Endodermal cell (in vitro differentiated cells): ENCODE results near the gene RPL4. TPM values are rescaled to one million over a fixed set of nuclear protein-coding genes. Genes with fewer than 3 reads are reported as not detected.
A peak's percentile ranks its signal among the peaks of the same experiment; 100 is the strongest.

Experiments used
- DNase-seq: peaks from one replicate; pipeline ENCODE4 v3.0.0-alpha.2; 2017
- H3K27ac ChIP-seq: 2 replicates; pipeline ENCODE4 v1.5.1; 2013; ENCODE audit warnings: mild to moderate bottlenecking, low read depth, low read length, moderate library complexity
- H3K27me3 ChIP-seq: 2 replicates; pipeline ENCODE4 v1.6.1; 2013; ENCODE audit warnings: mild to moderate bottlenecking, low read length, moderate library complexity; ENCODE audit not compliant: insufficient read depth, control insufficient read depth, poor library complexity, severe bottlenecking
- H3K36me3 ChIP-seq: 2 replicates; pipeline ENCODE4 v1.7.0; 2013; ENCODE audit warnings: mild to moderate bottlenecking, low read length, moderate library complexity; ENCODE audit not compliant: control insufficient read depth, insufficient read depth
- H3K4me1 ChIP-seq: one replicate; pipeline ENCODE4 v1.7.0; 2013; ENCODE audit warnings: low read length; ENCODE audit not compliant: control insufficient read depth, insufficient read depth
- H3K4me3 ChIP-seq: 2 replicates; pipeline ENCODE4 v1.5.1; 2013; ENCODE audit warnings: mild to moderate bottlenecking, low read length, moderate library complexity
- H3K9ac ChIP-seq: 2 replicates; pipeline ENCODE4 v1.6.1; 2013; ENCODE audit warnings: mild to moderate bottlenecking, low read length, moderate library complexity; ENCODE audit not compliant: poor library complexity, severe bottlenecking; ENCODE audit errors: extremely low read depth
- H3K9me3 ChIP-seq: 2 replicates; pipeline ENCODE4 v1.6.1; 2013; ENCODE audit warnings: mild to moderate bottlenecking, low read length, moderate library complexity; ENCODE audit not compliant: control insufficient read depth
- H3K27ac Mint-ChIP-seq: 2 replicates; pipeline ENCODE4 v1.8.0; 2020; ENCODE audit warnings: mixed read lengths
- H3K27me3 Mint-ChIP-seq: 2 replicates; pipeline ENCODE4 v1.8.0; 2021; ENCODE audit warnings: mild to moderate bottlenecking, mixed read lengths; ENCODE audit not compliant: insufficient read depth
- H3K36me3 Mint-ChIP-seq: 2 replicates; pipeline ENCODE4 v1.8.0; 2020; ENCODE audit warnings: low read depth, mixed read lengths
- H3K4me1 Mint-ChIP-seq: 2 replicates; pipeline ENCODE4 v1.8.0; 2020; ENCODE audit warnings: mixed read lengths
- H3K4me3 Mint-ChIP-seq: 2 replicates; pipeline ENCODE4 v1.8.0; 2020; ENCODE audit warnings: mild to moderate bottlenecking, moderate library complexity, mixed read lengths
- H3K9me3 Mint-ChIP-seq: 2 replicates; pipeline ENCODE4 v1.8.0; 2020; ENCODE audit warnings: mild to moderate bottlenecking, mixed read lengths
- CTCF ChIP-seq: fragments of 200-600 bp; sonication (generic); conservative IDR thresholded peaks from 2 replicates; pipeline ENCODE4 v1.5.0; 2021; ENCODE audit warnings: antibody characterized with exemption, mild to moderate bottlenecking
- WGBS, 2 experiments: methylation state at CpG; one replicate each; pipeline versions ENCODE4 v1.1.5 to v1.1.7; 2013; ENCODE audit warnings: missing lambda C conversion rate in 2 of 2, mixed read lengths in 1 of 2; ENCODE audit not compliant: insufficient coverage in 1 of 2, insufficient read length in 1 of 2; 5-methylcytosine and 5-hydroxymethylcytosine counted together
- total RNA-seq, 2 donors: library from RNA; stranded (reverse); fragmentation: NEBNext Ultra II Directional in 1 of 2; extraction: Animal tissue kit (Norgen Biotek cat#: 25700) in 1 of 2; gene quantifications; 2 replicates in 1 of 2; 3 replicates in 1 of 2; pipeline ENCODE4 v1.2.1, GENCODE V29; 2021

RPL4 gene
- total RNA-seq, 2 donors from 2014 or later: 2,700 to 3,227 TPM

GRCh38 chr15:66491846-66492245 lies 12.8 kb downstream of the RPL4 start:
- Histone ChIP-seq H3K27ac (no peak overlapping the region), H3K9ac (no peak overlapping the region), H3K4me1 (no peaks in the 10 kb centered on the region), H3K4me3 (no peak overlapping the region), H3K36me3 (peaks cover 88% of the 10 kb centered on the region), H3K27me3 (no peaks in the 10 kb centered on the region), H3K9me3 (no peaks in the 10 kb centered on the region)
- Mint-ChIP-seq H3K4me3 (no peak overlapping the region), H3K9me3 (no peaks in the 10 kb centered on the region), H3K27me3 (no peaks in the 10 kb centered on the region), H3K4me1 (peaks cover 20% of the 10 kb centered on the region), H3K27ac (no peak overlapping the region), H3K36me3 (peaks cover 63% of the 10 kb centered on the region)
- no peak for TF ChIP-seq CTCF
- WGBS, 2 experiments: 91 to 100% methylated on average over 1 to 3 of the region's 3 CpGs
- no peak for DNase-seq

GRCh38 chr15:66489179-66489791 lies 15.4 kb downstream of the RPL4 start:
- peak; percentile 20 for DNase-seq
- Histone ChIP-seq H3K36me3 (peaks cover 91% of the 10 kb centered on the region), H3K27me3 (no peaks in the 10 kb centered on the region), H3K4me1 (no peaks in the 10 kb centered on the region), H3K9ac (no peak overlapping the region), H3K4me3 (no peak overlapping the region), H3K27ac (no peak overlapping the region), H3K9me3 (no peaks in the 10 kb centered on the region)
- H3K4me1 Mint-ChIP-seq: peaks cover 13% of the 10 kb centered on the region
- H3K27me3 Mint-ChIP-seq: no peaks in the 10 kb centered on the region
- WGBS, 2 experiments: 87 to 95% methylated on average over 5 to 6 of the region's 6 CpGs
- no peaks in the 10 kb centered on the region for H3K9me3 Mint-ChIP-seq
- no peak for TF ChIP-seq CTCF
- H3K27ac Mint-ChIP-seq: no peak overlapping the region
- no peak overlapping the region for H3K4me3 Mint-ChIP-seq
- peaks cover 75% of the 10 kb centered on the region for H3K36me3 Mint-ChIP-seq

GRCh38 chr15:66488525-66488924 lies 16.1 kb downstream of the RPL4 start:
- TF ChIP-seq CTCF: no peak
- Mint-ChIP-seq H3K27ac (no peak overlapping the region), H3K4me1 (peaks cover 13% of the 10 kb centered on the region), H3K4me3 (no peak overlapping the region), H3K9me3 (no peaks in the 10 kb centered on the region), H3K27me3 (no peaks in the 10 kb centered on the region), H3K36me3 (peaks cover 72% of the 10 kb centered on the region)
- H3K4me1 ChIP-seq: no peaks in the 10 kb centered on the region
- H3K9me3 ChIP-seq: no peaks in the 10 kb centered on the region
- H3K36me3 ChIP-seq: peaks cover 87% of the 10 kb centered on the region
- no peaks in the 10 kb centered on the region for H3K27me3 ChIP-seq
- no peak overlapping the region for H3K9ac ChIP-seq
- WGBS, 2 experiments: 94% methylated on average over 5 of the region's 5 CpGs
- peak; percentile 27 for DNase-seq
- no peak overlapping the region for H3K4me3 ChIP-seq
- H3K27ac ChIP-seq: no peak overlapping the region
